Measurements from ENCODE around the gene NACC2.

DNA sequence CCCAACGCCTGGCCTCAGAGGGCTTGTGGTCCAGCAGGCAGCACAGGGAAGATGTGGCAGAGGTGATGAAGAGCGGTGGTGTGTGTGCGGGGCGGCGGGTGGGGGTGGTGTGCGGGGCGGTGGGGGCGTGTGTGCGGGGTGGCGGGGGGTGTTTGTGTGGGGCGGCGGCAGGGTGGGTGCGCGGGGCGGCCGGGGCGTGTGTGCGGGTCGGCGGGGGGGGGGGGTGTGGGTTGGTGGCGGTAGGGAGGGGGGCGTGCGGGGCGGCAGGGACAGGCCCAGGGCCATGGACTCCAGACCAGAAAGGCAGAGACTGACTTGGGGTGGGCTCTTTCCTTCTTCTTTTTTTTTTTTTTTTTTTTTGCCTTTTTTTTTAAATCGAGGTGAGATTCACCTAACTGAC lies 4.5 kb upstream of the NACC2 start:
- TF ChIP-seq, protein P1, sequence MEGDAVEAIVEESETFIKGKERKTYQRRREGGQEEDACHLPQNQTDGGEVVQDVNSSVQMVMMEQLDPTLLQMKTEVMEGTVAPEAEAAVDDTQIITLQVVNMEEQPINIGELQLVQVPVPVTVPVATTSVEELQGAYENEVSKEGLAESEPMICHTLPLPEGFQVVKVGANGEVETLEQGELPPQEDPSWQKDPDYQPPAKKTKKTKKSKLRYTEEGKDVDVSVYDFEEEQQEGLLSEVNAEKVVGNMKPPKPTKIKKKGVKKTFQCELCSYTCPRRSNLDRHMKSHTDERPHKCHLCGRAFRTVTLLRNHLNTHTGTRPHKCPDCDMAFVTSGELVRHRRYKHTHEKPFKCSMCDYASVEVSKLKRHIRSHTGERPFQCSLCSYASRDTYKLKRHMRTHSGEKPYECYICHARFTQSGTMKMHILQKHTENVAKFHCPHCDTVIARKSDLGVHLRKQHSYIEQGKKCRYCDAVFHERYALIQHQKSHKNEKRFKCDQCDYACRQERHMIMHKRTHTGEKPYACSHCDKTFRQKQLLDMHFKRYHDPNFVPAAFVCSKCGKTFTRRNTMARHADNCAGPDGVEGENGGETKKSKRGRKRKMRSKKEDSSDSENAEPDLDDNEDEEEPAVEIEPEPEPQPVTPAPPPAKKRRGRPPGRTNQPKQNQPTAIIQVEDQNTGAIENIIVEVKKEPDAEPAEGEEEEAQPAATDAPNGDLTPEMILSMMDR (IDR thresholded peaks at IDR 0.05 in 4 of 5, conservative IDR thresholded peaks at IDR 0.05 in 1 of 5), result no peak
- TF ChIP-seq POLR2A (IDR thresholded peaks at IDR 0.05), result no peak

All from gastrocnemius medialis (tissue), 4 donors.